Heart right ventricle (tissue), 16 donors: ENCODE results near the gene SLC25A11. TPM values are rescaled to one million over a fixed set of nuclear protein-coding genes. Genes with fewer than 3 reads are reported as not detected.
A peak's percentile ranks its signal among the peaks of the same experiment; 100 is the strongest.

Source experiments
- ATAC-seq, 8 donors: fragments of 200-7000 bp; cut with Tn5 transposase; one replicate each; pipeline ENCODE4 v1.9.1; 2020; ENCODE audit warnings: mild to moderate bottlenecking in 8 of 8, moderate library complexity in 8 of 8, moderate number of reproducible peaks in 1 of 8
- DNase-seq, 2 donors: peaks; one replicate each; pipeline ENCODE4 v3.0.0-alpha.2; 2020
- H3K27ac ChIP-seq, 10 donors: fragments of 200-600 bp; sonication (generic) in 2 of 10; one replicate each; pipeline versions ENCODE4 v1.5.0 to v1.8.0; 2020 to 2022; ENCODE audit warnings: mild to moderate bottlenecking in 3 of 10
- H3K27me3 ChIP-seq, 7 donors: fragments of 200-600 bp; one replicate each; pipeline ENCODE4 v1.8.0; 2021 to 2022; ENCODE audit warnings: mild to moderate bottlenecking in 2 of 7
- H3K36me3 ChIP-seq, 9 donors: fragments of 200-600 bp; sonication (generic) in 1 of 9; one replicate each; pipeline versions ENCODE4 v1.5.0 to v1.8.0; 2020 to 2022; ENCODE audit warnings: mild to moderate bottlenecking in 2 of 9
- H3K4me1 ChIP-seq, 9 donors: fragments of 200-600 bp; sonication (generic) in 1 of 9; one replicate each; pipeline versions ENCODE4 v1.5.0 to v1.8.0; 2020 to 2022; ENCODE audit warnings: mild to moderate bottlenecking in 4 of 9
- H3K4me3 ChIP-seq, 10 donors: fragments of 200-600 bp; sonication (generic) in 2 of 10; one replicate each; pipeline versions ENCODE4 v1.5.0 to v1.8.0; 2020 to 2022; ENCODE audit warnings: mild to moderate bottlenecking in 7 of 10, moderate library complexity in 2 of 10
- H3K9me3 ChIP-seq, 11 donors: fragments of 200-600 bp in 10 of 11; sonication (generic) in 2 of 11; one replicate each; pipeline versions ENCODE4 v1.5.0 to v1.8.0; 2013 to 2022; ENCODE audit warnings: mild to moderate bottlenecking in 2 of 11, control low read depth in 1 of 11, moderate library complexity in 1 of 11
- WGBS, 2 donors: extraction: QIAGEN DNeasy Blood & Tissue Kit; methylation state at CpG; one replicate each; pipeline ENCODE4 v1.1.7; 2013; ENCODE audit warnings: inconsistent platforms in 1 of 2; 5-methylcytosine and 5-hydroxymethylcytosine counted together
- intact Hi-C, 10 donors: fragments of 100-400 bp; cut with DNase I; formaldehyde crosslinking; loops; one replicate each; pipeline versions ENCODE4 v1.11.1 to v1.14.2; 2022
- polyA plus RNA-seq, 2 donors: library from polyadenylated mRNA; stranded (reverse); fragments of 200-250 nt; gene quantifications; one replicate each; pipeline ENCODE4 v1.2.3, GENCODE V29; 2013
- total RNA-seq, 10 donors: library from RNA; stranded (reverse); fragmentation: NEBNext Ultra II Directional in 3 of 10; extraction: Animal tissue kit (Norgen Biotek cat#: 25700) in 3 of 10; gene quantifications; one replicate each; pipeline versions ENCODE4 v1.2.1 to v1.2.4, GENCODE V29; 2021 to 2023
- TF ChIP-seq, protein P1 (sequence below), 9 donors: fragments of 200-600 bp; sonication (generic) in 2 of 9; IDR thresholded peaks; one replicate each; pipeline versions ENCODE4 v1.5.0 to v1.8.0; 2021 to 2022; ENCODE audit warnings: antibody characterized with exemption in 9 of 9, mild to moderate bottlenecking in 5 of 9, moderate library complexity in 1 of 9
- donor health status: Arrhythmogenic right ventricular cardiomyopathy.
- donor health status: ischemic (EF 13 %, LVEDD 7.1; RV severe dilation, severe dysfunction).
- donor health status: healthy with polysubstance abuse.
- donor health status: DM: no; HTN: yes; CAD: no.
- donor health status: DM: no; HTN: no; CAD: no.
- donor health status: ischemic (EF 25% LVEDD 6.9; RV normal size, moderate dysfunction).
- donor health status: ischemic (EF 25% LVEDD 5.7; RV mildly dilated, moderate dysfunction).
- donor health status: healthy.
- donor health status: DM: yes; HTN: yes; CAD: no.
- donor health status: Ischemic cardiomyopathy.
- donor health status: ischemic (EF 35%, LVEDD 5.7; RV mildly dilated, moderate dysfunction).
- donor health status: nonischemic (EF 11% LVEDD 7.7; RV severe dilation, severe dysfunction).
- donor health status: DM: yes; HTN: yes; CAD: no.
- donor health status: PGD.
- donor health status: ischemic (EF 29% LVEDD 5.4; RV normal size, mild dysfunction).
- donor health status: nonischemic (EF 23%, LVEDD 6.1; RV moderate dilation, normal function).

SLC25A11 gene
- total and polyA plus RNA-seq, 12 donors, result 126 to 312 (median 240) TPM

DNA sequence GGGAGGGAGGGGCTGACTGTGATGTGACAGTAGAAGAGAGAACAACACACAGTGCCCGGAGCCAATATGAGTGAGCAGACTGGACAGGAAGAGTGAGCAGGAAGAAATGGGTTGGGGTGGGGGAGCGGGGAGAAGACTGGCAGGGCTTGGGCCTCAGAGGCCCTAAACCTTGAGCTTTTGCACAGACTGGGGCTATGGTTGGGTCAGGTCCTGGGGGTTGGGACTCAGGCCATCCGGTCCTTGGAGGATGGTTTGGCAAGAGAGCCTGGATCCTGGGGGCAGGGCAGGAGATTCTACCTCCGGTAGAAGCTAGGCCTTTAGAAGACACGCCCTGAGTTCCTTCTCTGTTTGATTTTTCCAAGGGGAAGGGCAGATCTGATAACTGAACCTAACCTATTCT lies 46.6 kb upstream of the SLC25A11 start:
- Histone ChIP-seq H3K4me3 (peak overlapping the region; percentile 61 to 97 (median 89)), H3K27ac (peak overlapping the region; percentile 83 to 98 (median 95)), H3K36me3 (peaks cover 0 to 42% (median 19%) of the 10 kb centered on the region in 9 donors), H3K27me3 (no peaks in the 10 kb centered on the region), H3K9me3 (no peaks in the 10 kb centered on the region), H3K4me1 (peaks cover 5 to 46% (median 26%) of the 10 kb centered on the region in 9 donors)
- WGBS, 2 donors, result 35 to 45% methylated on average over 5 of the region's 5 CpGs
- intact Hi-C loops, result loop anchor here in 8 of 10 donors (1.0 to 10.0 kb wide), 7 partner anchors 38 to 79 kb away; partner anchors contain the start of genes GP1BA (in 2 of the 8), RNF167 (in 2 of the 8), SLC25A11 (in 2 of the 8) and PFN1 (in 1 of the 8)
- ATAC-seq (peak in 6 of 8 donors; percentile 4 to 25 (median 18)), DNase-seq (no peak)
- TF ChIP-seq, protein P1, sequence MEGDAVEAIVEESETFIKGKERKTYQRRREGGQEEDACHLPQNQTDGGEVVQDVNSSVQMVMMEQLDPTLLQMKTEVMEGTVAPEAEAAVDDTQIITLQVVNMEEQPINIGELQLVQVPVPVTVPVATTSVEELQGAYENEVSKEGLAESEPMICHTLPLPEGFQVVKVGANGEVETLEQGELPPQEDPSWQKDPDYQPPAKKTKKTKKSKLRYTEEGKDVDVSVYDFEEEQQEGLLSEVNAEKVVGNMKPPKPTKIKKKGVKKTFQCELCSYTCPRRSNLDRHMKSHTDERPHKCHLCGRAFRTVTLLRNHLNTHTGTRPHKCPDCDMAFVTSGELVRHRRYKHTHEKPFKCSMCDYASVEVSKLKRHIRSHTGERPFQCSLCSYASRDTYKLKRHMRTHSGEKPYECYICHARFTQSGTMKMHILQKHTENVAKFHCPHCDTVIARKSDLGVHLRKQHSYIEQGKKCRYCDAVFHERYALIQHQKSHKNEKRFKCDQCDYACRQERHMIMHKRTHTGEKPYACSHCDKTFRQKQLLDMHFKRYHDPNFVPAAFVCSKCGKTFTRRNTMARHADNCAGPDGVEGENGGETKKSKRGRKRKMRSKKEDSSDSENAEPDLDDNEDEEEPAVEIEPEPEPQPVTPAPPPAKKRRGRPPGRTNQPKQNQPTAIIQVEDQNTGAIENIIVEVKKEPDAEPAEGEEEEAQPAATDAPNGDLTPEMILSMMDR (IDR thresholded peaks at IDR 0.05), result no peak

DNA sequence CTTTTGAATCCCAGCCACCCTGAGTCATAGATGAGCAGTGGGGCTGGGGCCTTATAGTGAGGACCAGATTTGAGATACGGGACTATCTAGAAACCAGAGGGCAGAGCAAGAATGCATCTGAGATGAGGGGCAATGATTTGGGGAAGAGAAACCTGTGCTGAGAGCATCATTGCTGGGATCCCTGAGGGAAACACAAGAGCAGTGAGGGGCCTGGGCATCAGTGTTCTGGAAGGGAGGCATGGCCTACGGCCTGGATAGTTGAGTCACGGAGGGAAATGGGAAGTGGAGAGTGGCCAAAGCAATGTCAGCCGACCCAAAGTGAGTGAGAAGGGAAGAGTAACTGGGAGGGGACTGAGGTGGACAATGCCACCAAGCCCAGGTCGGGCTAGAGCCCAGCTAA lies 42.5 kb upstream of the SLC25A11 start:
- DNase-seq (no peak), ATAC-seq (no peak)
- H3K9me3 ChIP-seq, result no peaks in the 10 kb centered on the region
- TF ChIP-seq, protein P1 (IDR thresholded peaks at IDR 0.05), result no peak
- no peak overlapping the region for H3K4me3 ChIP-seq
- peaks cover 0 to 63% (median 13%) of the 10 kb centered on the region in 9 donors for H3K4me1 ChIP-seq
- intact Hi-C loops, result loop anchor here in 6 of 10 donors (5.0 to 10.0 kb wide), 3 partner anchors 48 to 80 kb away; partner anchors contain the start of gene GP1BA (in 2 of the 6)
- WGBS, 2 donors, result 67 to 84% methylated on average over 5 of the region's 5 CpGs
- peaks cover 0 to 83% (median 47%) of the 10 kb centered on the region in 9 donors for H3K36me3 ChIP-seq
- no peak overlapping the region for H3K27ac ChIP-seq
- H3K27me3 ChIP-seq, result no peaks in the 10 kb centered on the region

DNA sequence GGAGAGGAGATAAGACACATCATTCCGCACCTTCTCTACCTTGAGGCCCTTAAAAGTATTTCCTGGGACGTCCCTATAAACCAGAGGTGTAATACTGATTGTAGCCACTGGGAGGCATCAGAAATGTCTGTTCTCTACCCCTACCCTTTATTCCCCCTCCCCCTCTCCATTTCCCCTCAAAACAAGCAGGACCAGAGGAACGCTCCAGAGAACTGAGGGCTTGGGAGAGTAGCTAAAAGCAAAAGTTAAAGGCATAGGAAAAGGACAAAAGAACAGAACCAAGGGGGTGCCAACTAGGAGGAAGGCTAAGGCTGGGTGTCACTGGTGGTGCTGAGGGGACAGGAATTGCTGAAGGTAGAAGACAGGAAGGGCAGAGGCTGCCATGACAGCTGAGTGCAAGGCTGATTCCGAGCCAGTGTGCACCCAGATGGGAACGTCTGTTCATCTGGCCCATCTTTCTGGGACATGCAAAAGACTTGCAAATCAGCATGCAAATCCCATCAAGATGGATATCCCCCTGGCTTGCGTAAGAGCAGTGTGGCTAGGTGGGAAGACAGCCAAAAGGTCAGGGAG lies 40.9 kb upstream of the SLC25A11 start:
- peaks cover 0 to 50% (median 6%) of the 10 kb centered on the region in 9 donors for H3K4me1 ChIP-seq
- whole genome bisulfite sequencing, 2 donors, result 39 to 40% methylated on average over 6 of the region's 6 CpGs
- no peaks in the 10 kb centered on the region for H3K9me3 ChIP-seq
- intact Hi-C loops, result loop anchor here in 9 of 10 donors (1.0 to 10.0 kb wide), 5 partner anchors 46 to 82 kb away; partner anchors contain the start of gene GP1BA (in 2 of the 9)
- TF ChIP-seq, protein P1 (IDR thresholded peaks at IDR 0.05), result peak; percentile 61 to 78 (median 74)
- H3K27ac ChIP-seq, result peak overlapping the region in 1 of 10 donors; percentile 78
- no peaks in the 10 kb centered on the region for H3K27me3 ChIP-seq
- H3K36me3 ChIP-seq, result peaks cover 0 to 97% (median 54%) of the 10 kb centered on the region in 9 donors
- DNase-seq, result no peak
- ATAC-seq, result peak; percentile 15 to 65 (median 54)
- H3K4me3 ChIP-seq, result no peak overlapping the region

DNA sequence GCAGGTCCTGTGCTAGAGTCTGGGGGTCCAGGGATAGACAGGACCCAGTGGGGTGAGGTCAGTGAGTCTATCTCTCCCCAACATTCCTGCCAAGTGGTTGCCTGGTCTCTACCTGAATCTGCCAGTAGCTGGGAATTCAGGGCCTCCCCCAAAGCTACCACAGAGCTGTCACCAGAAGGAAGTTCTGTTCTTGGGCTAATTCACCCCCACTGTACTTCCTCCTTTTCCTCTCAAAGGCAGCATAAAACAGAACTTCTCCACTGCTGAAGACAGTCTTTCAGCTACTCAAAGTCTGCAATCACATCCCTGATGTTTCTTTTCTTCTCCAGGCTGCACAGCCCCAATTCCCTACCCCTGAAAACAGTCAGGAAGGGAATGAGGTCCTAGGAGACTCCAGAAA lies 38.9 kb upstream of the SLC25A11 start:
- H3K27ac ChIP-seq, result peak overlapping the region in 2 of 10 donors; percentile 11 to 78
- peaks cover 3 to 55% (median 21%) of the 10 kb centered on the region in 9 donors for H3K4me1 ChIP-seq
- TF ChIP-seq, protein P1 (IDR thresholded peaks at IDR 0.05), result no peak
- H3K4me3 ChIP-seq, result no peak overlapping the region
- intact Hi-C loops, result no loop called here
- no peaks in the 10 kb centered on the region for H3K9me3 ChIP-seq
- ATAC-seq (peak in 1 of 8 donors; percentile 38), DNase-seq (no peak)
- H3K36me3 ChIP-seq, result peaks cover 0 to 98% (median 51%) of the 10 kb centered on the region in 9 donors
- no peaks in the 10 kb centered on the region for H3K27me3 ChIP-seq
